Measurements from ENCODE around the gene PLEKHA6. TPM values are rescaled to one million over a fixed set of nuclear protein-coding genes. Genes with fewer than 3 reads are reported as not detected.

PLEKHA6 gene
- polyA plus RNA-seq, 1 experiment, result 4.2 TPM

DNA sequence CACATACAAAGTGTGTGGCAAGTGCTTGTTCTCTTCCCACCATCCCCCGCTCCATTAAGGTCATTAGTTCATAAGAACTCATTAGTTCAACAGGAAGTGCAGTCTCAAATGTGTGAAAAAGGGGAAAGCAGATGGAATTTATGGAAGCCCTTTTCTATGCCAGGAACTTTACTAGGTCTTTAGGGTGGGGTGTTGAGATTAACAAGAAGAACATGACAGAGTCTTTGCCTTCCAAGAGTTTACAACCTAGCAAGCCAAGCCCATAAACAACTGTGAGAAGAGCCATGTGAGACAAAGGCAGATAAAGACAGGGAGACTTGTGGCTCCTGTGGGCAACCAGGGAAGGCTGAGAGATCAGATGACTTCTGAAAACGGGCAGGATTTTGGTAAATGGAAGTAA lies 21.4 kb downstream of the PLEKHA6 start:
- POLR2A ChIA-PET, result no interaction called here

DNA sequence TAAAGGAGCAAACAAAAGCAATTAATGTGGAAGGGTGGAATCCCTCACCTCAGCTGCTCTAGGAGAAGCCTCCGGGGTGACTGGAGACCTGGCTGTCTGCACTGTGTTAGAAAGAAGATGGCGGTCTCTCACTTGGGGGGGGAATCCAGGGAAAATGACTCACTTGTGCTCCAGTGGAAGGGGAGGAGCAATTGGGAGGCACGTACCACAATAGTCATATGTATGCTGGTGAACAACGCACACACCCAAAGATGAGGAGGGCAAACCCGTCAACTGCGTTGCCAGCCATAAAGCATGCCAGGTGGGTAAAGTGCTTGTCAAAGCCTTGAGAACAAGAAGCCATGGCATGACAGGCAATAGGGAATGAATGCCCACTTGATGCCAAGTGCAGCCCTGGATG lies 22.1 kb downstream of the PLEKHA6 start:
- Histone ChIP-seq H3K36me3 (ENCODE audit: control insufficient read depth, insufficient read depth, low read length) (no peaks in the 10 kb centered on the region), H3K4me3 (ENCODE audit: low read depth, low read length) (no peak overlapping the region), H3K27me3 (ENCODE audit: control insufficient read depth, insufficient read depth, low read length) (no peaks in the 10 kb centered on the region)
- ChIA-PET POLR2A (interaction anchor here (0.6 kb wide), 1 partner anchor 135 kb away, joined by 3 read pairs; no protein-coding TSS in a partner anchor), CTCF (interaction anchor here (0.6 to 2.2 kb wide), 2 partner anchors 8 to 15 kb away, joined by 3 to 6 read pairs; no protein-coding TSS in a partner anchor)
- no peak for DNase-seq (ENCODE audit: low read depth)
- no peak for TF ChIP-seq CTCF (IDR thresholded peaks at IDR 0.05; ENCODE audit: insufficient read depth, low read depth, low read length)

More for the DNA sequence above, 21.4 kb downstream of the PLEKHA6 start:
- Histone ChIP-seq H3K36me3 (ENCODE audit: control insufficient read depth, insufficient read depth, low read length) (no peaks in the 10 kb centered on the region), H3K27me3 (ENCODE audit: control insufficient read depth, insufficient read depth, low read length) (no peaks in the 10 kb centered on the region), H3K4me3 (ENCODE audit: low read depth, low read length) (no peak overlapping the region)
- CTCF ChIA-PET, result no interaction called here
- TF ChIP-seq CTCF (IDR thresholded peaks at IDR 0.05; ENCODE audit: insufficient read depth, low read depth, low read length), result no peak
- no peak for DNase-seq (ENCODE audit: low read depth)

GRCh38 chr1:204337036-204337429 lies 22.7 kb downstream of the PLEKHA6 start:
- POLR2A ChIA-PET, result no interaction called here
- DNase-seq (ENCODE audit: low read depth), result no peak
- H3K27me3 ChIP-seq (ENCODE audit: control insufficient read depth, insufficient read depth, low read length), result no peaks in the 10 kb centered on the region
- TF ChIP-seq CTCF (IDR thresholded peaks at IDR 0.05; ENCODE audit: insufficient read depth, low read depth, low read length), result no peak
- CTCF ChIA-PET, result interaction anchor here (0.6 to 2.2 kb wide), 2 partner anchors 9 to 15 kb away, joined by 3 to 6 read pairs; no protein-coding TSS in a partner anchor
- H3K4me3 ChIP-seq (ENCODE audit: low read depth, low read length), result no peak overlapping the region
- H3K36me3 ChIP-seq (ENCODE audit: control insufficient read depth, insufficient read depth, low read length), result no peaks in the 10 kb centered on the region

- ChIA-PET CTCF (interaction anchor here (1.3 to 2.2 kb wide), 2 partner anchors 10 to 14 kb away, joined by 6 read pairs; no protein-coding TSS in a partner anchor), POLR2A (no interaction called here)
- no peaks in the 10 kb centered on the region for H3K36me3 ChIP-seq (ENCODE audit: control insufficient read depth, insufficient read depth, low read length)
- H3K27me3 ChIP-seq (ENCODE audit: control insufficient read depth, insufficient read depth, low read length), result no peaks in the 10 kb centered on the region
- DNase-seq (ENCODE audit: low read depth), result no peak
- TF ChIP-seq CTCF (IDR thresholded peaks at IDR 0.05; ENCODE audit: insufficient read depth, low read depth, low read length), result no peak
- H3K4me3 ChIP-seq (ENCODE audit: low read depth, low read length), result no peak overlapping the region
These were observed 23.2 kb downstream of the PLEKHA6 start for GRCh38 chr1:204336421-204337035.

- POLR2A ChIA-PET, result no interaction called here
- Histone ChIP-seq H3K27me3 (ENCODE audit: control insufficient read depth, insufficient read depth, low read length) (no peaks in the 10 kb centered on the region), H3K4me3 (ENCODE audit: low read depth, low read length) (no peak overlapping the region), H3K36me3 (ENCODE audit: control insufficient read depth, insufficient read depth, low read length) (no peaks in the 10 kb centered on the region)
- CTCF ChIA-PET, result interaction anchor here (0.6 to 2.5 kb wide), 4 partner anchors 8 to 13 kb away, joined by 3 to 6 read pairs (median 6); no protein-coding TSS in a partner anchor
- DNase-seq (ENCODE audit: low read depth), result no peak
- no peak for TF ChIP-seq CTCF (IDR thresholded peaks at IDR 0.05; ENCODE audit: insufficient read depth, low read depth, low read length)
These were observed 24.2 kb downstream of the PLEKHA6 start for GRCh38 chr1:204335533-204335932.
